Hematopoietic multipotent progenitor cell (in vitro differentiated cells): ENCODE data around the gene CYBA. TPM values are rescaled to one million over a fixed set of nuclear protein-coding genes. Genes with fewer than 3 reads are reported as not detected.

ENCODE experiments used
- DNase-seq, 3 donors: peaks; one replicate each; pipeline ENCODE4 v3.0.0-alpha.2; 2011 to 2015; ENCODE audit warnings: low read depth in 2 of 3, low spot score in 2 of 3
- total RNA-seq: library from RNA; depleted of rRNA; stranded (reverse); fragments of >200 nt; gene quantifications from one replicate; pipeline ENCODE4 v1.2.3, GENCODE V29; 2012

Gene CYBA
- total RNA-seq, 1 donor = 325 TPM

GRCh38 chr16:88631920-88632586 lies 18.8 kb downstream of the CYBA start:
- DNase-seq = no peak

DNA sequence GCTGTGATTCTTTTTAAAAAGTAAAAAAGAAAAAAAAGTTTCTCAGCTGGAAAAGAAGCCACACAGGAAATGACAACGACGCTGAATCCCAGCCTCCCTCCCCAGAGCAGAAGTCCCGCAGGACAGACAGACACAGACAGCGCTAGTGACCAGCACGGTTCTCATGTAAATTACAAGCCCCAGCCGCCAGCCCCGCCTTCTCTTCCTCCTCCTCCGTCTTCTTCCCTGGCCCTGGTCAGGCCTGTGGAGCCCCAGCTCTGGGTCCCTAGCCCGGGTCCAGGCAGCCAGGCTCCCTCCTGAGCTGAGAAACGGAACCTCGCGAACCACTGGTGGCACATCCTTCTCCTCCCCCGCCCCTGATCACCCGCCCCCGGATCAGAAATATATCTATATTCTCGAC lies 19.5 kb downstream of the CYBA start:
- DNase-seq = no peak

- no peak for DNase-seq
Measured at GRCh38 chr16:88630941-88631340, 19.9 kb downstream of the CYBA start.

DNA sequence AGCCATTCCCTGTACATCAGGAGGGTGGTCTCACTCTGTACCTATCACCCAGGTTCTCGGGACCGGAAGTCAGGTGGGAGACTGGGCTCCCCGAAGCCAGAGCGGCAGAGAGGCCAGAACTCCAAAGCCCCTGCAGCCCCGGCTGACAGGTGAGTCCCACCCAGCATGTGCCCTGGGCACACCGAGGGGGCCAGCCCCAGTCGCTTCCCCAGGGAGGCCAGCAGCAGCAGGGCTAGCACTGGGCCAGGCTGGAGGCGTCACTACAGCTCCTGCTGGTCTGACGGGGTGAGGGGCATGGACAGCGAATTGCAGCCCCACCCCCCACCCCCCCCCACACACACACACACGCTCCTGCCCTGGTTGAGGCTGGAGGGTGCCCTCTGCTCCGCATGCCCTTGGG lies 20.4 kb downstream of the CYBA start:
- no peak for DNase-seq

DNA sequence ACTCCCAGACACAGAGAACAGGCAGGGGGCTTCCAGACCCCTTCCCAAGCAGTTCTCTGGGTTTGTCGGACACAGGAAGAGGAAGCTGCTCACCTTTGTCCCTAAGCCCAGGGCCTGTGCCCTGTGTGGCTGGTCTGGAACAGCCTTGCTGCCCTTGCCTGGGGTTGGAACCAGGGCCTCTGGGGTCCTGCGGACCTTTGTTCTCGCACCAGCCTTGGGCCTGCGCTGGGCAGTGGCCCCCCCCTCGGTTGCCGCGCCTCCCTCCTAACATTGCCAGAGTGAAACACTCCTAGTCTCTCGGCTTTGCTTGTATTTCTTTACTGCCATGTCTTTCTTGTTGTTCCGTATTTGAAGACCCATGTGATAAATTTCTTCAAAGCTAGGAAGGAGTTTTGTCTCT lies 21.0 kb downstream of the CYBA start:
- DNase-seq = no peak

DNA sequence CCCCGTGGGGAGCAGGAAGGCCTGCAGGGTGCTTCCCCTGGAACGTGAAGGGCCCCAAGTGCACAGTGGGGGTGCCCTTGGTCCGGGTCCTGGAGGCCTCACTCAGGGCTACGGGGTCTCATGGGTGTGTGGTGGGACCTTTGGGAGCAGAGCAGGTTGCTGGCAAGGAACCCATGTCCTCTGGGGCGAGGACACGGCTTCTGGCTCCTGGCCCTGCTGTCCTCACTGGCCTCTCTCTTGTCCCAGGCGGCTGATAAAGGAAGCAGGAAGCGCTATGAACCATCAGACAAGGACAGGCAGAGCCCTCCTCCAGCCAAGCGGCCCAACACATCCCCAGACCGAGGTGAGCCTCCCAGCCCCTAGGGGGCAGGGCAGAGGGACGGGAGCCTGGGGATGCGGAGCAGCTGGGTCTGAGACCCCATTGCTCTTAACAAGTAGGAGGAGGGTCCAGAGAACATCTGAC lies 22.3 kb downstream of the CYBA start:
- peak in 1 of 3 donors; percentile 38 for DNase-seq

DNA sequence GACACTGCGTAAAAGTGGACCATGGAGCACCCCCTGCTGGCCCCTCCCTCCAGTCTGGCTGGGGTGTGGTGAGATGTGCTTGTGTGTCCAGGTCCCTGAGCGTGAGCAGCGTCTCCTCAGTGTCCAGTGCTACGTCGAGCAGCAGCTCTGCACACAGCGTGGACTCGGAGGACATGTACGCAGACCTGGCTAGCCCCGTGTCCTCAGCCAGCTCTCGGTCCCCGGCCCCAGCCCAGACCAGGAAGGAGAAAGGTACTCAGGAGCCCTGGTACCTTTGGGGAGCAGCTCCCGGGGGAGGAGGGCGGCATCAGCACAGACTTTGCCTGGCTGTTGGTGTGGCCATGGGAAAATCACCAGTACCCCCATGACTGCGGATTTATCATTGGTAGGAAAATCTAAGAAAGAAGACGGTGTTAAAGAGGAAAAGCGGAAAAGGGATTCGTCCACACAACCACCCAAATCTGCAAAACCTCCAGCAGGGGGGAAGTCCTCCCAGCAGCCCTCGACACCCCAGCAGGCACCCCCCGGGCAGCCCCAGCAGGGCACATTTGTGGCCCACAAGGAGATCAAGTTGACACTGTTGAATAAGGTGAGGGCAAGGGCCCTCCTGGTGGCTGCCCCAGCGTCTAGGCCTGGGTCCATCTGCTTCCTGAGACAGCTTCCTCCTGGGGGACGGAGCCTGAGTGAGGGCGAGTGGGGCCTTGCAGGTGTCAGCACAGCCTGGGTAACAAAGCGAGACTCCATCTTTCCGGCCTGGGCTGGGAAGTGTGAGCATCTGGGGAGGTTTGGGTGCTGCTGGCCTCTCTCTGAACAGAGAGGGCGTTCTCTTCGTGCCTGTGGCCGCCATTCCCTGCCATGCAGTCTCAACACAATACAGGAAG lies 23.1 kb downstream of the CYBA start:
- DNase-seq = no peak

GRCh38 chr16:88626646-88627045 lies 24.2 kb downstream of the CYBA start:
- no peak for DNase-seq

GRCh38 chr16:88624977-88625576 lies 25.8 kb downstream of the CYBA start:
- no peak for DNase-seq

DNA sequence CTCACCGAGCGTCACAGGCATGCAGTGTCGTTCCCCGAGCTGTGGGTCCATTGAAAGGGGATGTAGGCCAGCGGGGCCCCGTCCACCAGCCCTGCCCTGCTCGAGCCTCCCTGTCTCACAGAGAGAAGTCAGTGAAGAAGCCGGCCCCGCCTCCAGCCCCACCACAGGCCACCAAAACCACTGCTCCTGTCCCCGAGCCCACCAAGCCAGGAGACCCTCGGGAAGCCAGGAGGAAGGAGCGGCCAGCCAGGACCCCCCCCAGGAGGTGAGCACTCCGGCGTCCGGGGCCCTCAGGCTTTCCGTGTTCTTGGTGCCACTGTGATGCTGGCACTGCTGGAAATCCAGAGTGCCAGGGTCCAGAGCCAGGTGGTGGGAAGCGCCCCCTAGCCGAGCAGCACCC lies 26.4 kb downstream of the CYBA start:
- DNase-seq = no peak

- DNase-seq = no peak
Measured at GRCh38 chr16:88623858-88624257, 27.0 kb downstream of the CYBA start.

DNA sequence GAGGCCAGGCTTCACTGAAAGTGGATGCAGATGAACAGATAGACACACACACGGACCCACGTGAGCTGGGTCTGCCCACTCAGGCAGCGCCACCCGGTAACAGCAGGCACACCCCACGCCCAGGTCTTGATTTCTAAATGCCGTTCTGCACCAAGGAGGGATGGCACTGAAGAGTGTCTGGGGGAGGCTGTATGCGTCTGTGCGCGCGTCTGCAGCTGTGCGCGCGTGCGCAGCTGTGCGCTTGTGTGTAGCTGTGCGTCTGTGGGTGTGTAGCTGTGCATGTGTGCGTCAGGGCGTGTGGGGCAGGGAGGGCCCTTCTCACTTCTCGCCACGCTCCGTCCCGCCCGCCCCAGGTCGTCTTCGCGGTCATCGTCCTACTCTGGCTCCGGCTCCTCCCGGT lies 28.0 kb downstream of the CYBA start:
- no peak for DNase-seq

DNA sequence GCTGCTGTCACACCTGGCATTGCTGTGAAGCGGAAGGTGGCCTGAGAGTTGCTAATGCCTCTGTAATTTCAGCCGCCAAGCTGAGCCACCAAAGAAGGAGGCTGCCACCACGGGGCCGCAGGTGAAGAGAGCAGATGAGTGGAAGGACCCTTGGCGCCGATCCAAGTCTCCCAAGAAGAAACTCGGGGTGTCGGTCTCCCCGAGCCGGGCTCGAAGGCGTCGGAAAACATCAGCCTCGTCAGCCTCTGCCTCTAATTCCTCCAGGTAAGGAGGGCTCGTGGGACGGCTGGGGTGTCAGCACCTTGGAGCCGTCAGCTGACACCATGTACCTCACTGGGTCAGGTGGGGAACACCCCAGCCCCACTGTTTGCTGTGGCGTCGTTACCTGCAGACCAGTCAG lies 28.7 kb downstream of the CYBA start:
- DNase-seq = no peak

GRCh38 chr16:88619859-88620815 lies 30.7 kb downstream of the CYBA start:
- DNase-seq = peak in 1 of 3 donors; percentile 57

- DNase-seq = no peak
Measured at GRCh38 chr16:88618956-88619667, 31.7 kb downstream of the CYBA start.

DNA sequence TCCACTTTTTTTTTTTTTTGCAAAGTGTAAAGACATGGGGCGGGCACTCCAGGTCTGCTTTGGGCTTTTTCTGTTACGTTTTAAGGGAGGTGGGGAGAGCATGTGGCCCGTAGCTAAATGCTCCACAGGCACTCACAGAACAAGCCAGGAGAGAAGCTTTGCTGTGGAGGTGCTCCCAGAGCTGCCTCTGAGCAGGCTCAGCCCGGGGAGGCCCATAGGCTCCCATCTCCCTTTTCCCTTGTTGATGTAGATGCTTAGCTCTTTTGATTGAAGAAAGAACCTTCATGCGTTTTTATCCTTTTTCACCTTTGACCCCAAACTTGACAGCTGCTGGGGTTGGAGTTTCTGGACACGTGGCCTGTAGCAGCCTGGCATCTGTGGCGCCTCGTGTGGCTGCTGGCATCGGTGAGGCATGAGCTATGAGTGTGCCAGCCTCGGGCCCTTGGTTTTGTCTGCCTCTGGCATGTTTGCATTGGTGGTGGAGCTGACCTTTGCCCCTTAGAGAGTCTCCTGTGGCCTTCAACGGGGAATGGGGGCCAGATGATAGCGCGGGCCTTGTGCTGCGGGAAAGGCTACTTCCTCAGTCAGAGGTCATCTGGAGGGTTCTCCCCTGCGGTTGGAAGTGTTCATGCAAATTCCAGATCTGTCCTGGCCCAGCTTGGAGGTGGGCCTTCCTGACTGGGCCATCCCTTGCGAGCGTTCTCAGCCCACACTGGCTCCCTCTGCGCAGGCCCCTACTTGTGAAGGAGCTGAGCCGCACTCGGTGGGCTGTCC lies 32.5 kb downstream of the CYBA start:
- DNase-seq = no peak

GRCh38 chr16:88617268-88618031 lies 33.4 kb downstream of the CYBA start:
- DNase-seq = no peak

- no peak for DNase-seq
Measured at GRCh38 chr16:88616736-88617135, 34.1 kb downstream of the CYBA start.
